ENCODE results near the gene CLEC2B.

The CLEC2B gene

GRCh38 chr12:9805883-9806282 is 63.3 kb downstream of the CLEC2B start:
- no peak for DNase-seq
